ENCODE results near the gene UBXN6.

The UBXN6 gene

DNA sequence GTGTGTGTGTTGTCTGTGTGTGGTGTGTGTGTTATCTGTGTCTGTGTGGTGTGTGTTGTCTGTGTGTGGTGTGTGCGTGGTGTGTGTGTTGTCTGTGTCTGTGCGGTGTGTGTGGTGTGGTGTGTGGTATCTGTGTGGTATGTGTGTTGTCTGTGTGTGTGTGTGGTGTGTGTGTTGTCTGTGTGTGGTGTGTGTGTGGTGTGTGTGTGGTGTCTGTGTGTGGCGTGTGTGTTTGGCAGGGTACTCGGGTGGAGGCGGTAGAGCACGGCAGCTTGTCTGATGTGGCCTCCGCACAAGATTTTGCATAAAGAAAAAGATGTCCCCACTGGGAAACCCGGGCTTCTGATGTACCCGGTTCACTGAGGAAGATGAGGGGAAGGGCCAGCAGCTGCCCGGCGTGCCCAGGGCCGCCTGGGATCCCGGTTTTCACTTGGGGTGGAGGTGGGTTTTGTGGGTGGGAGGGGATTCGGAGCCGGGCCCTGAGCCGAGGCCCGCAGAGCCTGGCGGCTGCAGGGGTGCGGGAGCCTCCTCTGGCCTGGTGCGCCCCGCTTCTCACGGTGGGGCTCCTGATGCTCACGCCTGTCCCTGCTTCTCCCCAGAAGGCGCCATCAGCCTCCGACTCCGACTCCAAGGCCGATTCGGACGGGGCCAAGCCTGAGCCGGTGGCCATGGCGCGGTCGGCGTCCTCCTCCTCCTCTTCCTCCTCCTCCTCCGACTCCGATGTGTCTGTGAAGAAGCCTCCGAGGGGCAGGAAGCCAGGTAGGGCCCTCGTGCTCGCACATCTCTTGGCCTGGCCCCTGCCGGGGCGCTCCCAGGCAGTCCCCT, 35.7 kb upstream of the UBXN6 start:
- no peak for DNase-seq

DNA sequence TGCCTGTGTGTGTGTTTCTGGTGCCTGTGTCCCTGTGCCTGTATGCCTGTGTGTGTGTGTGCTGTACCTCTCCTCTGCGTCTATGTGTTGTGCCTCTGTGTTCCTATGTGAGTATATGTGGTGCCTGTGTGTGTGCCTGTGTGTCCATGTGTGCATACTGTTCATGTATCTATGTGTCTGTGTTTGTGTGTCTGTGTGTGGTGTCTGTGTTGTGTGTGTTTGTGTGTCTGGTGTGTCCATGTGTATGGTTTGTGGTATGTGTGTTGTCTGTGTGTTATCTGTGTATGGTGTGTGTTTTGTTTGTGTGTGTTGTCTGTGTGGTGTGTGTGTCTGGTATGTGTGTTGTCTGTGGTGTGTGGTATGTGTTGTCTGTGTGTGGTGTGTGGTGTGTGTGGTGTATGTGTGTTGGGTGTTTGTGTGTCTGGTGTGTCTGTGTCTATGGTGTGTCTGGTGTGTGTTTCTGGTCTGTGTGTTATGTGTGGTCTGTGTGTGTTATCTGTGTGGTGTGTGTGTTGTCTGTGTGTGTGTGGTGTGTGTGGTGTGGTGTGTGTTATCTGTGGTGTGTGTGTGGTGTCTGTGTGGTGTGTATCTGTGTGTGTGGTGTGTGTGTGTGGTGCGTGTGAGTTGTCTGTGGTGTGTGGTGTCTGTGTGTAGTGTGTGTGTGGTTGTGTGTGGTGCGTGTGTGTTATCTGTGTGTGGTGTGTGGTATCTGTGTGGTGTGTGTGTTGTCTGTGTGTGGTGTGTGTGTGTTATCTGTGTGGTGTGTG, 34.9 kb upstream of the UBXN6 start:
- DNase-seq: no peak

DNA sequence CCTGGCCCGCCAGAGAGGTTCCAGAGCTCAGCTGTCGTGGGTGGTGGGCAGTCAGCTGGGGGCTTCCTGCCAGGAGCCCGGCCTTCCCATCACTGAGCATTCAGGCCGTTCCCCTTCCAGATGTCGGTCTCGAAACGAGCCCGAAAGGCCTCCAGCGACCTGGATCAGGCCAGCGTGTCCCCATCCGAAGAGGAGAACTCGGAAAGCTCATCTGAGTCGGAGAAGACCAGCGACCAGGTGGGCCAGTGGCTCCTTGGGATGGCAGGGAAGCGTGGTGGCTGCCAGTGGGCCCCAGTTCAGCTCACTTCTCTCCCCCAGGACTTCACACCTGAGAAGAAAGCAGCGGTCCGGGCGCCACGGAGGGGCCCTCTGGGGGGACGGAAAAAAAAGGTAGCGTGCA, 33.9 kb upstream of the UBXN6 start:
- no peak for DNase-seq

DNA sequence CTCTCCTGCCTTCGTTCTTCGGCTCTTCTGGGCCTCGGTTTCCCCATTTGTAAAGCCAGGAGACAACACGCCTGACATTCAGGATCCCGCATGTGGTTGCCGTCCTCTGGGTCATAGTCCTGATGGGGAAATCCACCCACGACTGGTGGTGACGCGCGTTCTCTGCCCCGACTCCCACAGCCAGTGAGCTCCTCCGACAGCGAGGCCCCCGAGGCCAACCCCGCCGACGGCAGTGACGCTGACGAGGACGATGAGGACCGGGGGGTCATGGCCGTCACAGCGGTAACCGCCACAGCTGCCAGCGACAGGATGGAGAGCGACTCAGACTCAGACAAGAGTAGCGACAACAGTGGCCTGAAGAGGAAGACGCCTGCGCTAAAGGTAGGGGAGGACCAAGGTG, 30.9 kb upstream of the UBXN6 start:
- no peak for DNase-seq

DNA sequence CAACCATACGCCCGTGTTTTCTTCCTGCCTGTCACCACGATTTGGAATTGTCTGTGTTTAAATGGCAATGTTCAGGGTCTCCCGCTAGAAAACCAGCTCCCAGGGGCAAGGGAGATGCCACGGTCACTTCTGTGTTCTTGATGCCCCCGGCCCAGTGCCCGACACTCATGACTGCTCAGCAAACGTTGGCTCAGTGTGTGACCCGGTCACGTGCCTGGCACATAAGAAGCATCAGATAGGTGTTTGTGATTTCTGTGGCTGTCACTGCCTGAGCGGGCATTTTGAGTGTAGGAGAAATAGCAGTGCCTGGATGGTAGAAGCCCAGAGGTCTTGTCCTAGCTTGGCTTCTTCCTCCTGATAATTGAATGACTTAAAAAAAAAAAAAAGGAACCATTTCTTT, 30.0 kb upstream of the UBXN6 start:
- no peak for DNase-seq

DNA sequence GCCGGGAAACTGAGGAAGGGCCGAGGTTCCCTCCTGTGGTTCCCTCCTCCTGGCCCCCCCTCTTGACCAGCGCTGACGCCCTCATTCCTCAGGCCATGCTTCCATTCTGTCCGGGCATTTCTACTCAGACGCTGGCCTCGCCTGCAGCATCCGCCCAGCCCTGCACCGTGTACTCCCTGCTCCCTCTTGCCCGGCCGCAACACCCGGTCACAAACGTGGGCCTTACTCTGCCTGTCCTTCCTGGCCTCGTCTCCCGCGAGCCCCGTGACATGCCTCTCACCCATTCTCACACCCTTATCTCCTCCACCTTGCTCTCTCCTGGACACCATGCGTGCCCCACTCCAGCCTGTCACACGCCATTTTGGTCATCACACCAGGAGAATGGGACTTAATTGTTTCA, 25.8 kb upstream of the UBXN6 start:
- DNase-seq: no peak

DNA sequence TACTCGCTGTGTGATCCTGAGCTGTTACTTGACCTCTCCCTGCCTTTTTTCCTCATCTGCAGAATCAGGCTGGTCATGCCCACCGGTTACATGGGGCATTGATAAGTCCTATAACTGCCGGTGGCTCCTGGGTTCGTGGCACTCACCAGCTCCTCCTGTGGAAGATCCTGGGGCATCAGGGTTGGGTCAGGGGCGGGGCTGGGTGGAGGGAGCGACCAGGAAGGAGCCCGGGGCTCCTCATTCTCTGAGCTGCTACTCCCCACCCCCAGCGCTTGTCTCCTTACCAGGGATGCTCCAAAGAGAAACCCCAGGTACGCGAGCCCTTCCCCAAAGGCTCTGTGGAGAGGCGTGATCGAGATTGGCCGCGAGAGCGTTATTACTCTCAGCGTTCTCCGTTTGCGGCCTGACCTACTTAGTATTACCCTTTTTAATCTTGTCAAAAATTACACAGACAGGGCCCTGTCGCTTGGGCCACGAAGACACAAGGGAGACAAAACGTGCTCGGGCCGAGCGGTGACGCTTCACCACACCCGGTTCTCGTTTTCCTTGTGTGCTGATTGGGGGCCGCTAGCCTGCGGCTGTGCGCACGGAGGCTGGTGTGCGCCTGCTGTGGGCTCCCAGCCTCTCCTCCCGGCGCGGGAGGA, 25.2 kb upstream of the UBXN6 start:
- DNase-seq: no peak

DNA sequence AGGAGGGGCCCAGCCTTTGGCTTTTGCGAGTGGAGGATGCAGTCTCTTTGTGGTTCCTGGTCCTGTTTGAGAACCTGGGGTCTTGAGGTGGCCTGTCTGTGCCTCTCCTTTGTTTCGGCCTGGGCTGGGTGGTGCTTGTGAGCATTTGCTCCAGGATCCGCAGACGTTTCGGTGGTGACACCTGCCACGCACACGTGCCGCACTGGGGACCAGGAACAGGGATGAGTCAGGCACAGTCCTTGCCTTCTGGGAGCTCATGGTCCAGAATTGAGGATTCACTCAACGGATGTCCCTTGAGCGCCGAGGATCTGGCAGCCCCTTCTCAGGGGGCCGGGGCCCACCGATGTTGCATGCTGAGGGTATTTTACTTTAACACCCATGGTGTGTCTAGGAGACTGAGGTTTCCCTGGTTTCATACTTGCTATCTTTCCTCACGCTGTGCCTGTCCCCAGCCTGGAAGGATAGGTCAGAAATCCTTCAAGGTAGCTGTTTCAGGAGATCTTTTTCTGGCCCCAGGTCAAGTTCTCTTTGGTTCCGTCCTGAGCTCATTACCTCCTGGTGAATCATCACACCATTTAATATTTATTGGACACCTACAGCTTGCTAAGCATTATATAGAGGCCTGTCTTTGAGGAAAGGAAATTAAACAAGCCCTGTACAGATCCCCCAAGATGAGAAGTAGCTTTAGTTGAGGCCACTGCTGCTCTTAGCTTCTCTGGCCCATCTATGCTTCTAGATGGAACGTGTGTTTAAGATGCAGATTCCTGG, 19.6 kb upstream of the UBXN6 start:
- no peak for DNase-seq

DNA sequence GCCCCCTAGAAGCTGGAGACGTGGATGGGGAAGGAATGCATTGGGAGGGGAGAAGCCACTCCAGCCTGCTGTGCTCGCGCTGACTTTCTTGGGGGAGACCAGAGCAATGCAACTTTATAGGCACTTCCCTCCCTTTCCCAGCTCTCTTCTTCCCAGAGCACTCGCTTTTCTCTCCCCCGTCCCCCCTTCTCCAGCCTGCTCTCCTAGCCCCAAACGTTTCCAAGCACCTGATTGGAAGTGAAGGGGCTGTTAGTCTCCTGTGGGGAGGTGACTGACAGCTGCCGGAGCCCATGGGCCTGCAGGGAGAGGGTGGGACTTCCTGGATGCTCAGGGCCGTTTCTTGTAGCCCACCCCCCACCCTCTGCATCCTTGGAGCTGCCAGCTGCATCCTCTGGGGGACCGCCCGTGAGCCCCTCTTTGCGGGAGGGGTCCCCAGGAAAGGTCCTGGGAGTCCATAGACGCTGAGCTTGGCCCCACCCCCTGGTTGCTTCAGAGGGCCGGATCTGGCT, 17.0 kb upstream of the UBXN6 start:
- peak in 1 of 2 donors; percentile 35 for DNase-seq

DNA sequence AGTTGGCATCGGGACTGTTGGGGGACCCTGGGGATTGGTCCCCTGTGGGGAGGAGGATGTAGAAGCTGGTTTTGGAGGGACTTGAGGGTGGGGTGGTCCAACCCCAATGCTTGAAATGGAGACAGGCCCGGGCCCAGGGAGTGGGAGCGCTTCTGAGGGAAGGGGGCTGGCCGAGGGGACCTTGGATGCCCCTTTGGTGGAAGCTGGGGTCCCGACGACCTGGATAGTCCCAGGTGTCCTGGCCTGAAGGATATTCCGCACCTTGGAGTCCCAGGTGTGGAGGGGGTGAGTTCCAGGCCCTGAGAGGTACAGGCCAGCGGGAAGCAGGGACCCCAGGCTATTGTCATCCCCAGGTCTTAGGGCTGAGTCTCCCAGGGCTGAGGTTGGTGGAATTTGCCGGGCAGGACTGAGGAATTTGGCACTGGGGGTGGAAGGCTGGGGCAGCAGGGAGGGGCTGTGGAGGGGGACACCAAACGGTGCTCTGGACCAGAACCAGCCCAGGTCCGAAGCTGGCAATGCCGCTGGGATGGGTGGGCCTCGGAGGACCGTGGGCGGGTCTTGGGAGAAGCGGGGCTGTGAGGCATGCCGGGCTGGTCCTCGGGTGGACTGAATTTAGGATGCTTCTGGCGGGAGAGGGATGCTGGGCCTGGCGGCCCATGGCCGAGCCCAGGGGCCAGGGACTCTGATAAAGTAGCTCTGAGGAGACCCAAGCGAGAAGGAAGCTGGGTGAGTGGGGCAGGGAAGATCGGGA, 16.3 kb upstream of the UBXN6 start:
- DNase-seq: no peak

DNA sequence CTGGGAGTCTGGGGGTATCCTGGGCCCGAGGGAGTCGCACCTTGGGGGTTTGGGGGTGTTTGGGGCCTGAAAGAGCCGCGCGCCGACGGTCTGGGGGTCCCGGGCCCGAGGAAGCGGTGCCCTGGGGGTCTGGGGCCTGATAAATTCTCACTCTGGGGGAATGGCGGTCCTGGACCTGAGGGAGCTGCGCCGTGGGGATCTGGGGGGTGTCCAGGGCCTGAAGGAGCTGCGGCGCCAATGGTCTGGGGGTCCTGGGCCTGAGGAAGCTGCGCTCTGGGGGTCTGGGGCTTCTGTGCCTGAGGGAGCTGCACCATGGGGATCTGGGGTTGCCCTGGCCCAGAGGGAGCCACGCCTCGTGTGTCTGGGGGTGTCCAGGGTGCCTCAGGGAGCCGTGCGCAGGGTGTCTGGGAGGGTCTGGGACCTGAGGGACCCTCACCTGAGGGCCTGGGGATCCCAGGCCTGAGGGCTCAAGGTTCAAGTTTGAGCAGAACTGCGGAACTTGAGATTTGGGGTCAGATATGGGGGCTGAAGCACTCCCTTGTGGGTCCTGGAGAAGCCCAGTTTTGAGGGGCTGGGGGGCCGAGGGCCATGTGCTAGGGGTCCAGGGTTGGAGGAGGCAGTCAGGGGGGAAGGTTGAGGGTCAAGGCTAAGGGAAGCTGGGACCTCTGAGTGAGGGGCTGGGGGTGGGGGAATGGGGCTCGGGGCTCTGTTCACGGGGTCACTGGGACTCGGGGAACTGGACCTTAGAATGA, 15.6 kb upstream of the UBXN6 start:
- no peak for DNase-seq

DNA sequence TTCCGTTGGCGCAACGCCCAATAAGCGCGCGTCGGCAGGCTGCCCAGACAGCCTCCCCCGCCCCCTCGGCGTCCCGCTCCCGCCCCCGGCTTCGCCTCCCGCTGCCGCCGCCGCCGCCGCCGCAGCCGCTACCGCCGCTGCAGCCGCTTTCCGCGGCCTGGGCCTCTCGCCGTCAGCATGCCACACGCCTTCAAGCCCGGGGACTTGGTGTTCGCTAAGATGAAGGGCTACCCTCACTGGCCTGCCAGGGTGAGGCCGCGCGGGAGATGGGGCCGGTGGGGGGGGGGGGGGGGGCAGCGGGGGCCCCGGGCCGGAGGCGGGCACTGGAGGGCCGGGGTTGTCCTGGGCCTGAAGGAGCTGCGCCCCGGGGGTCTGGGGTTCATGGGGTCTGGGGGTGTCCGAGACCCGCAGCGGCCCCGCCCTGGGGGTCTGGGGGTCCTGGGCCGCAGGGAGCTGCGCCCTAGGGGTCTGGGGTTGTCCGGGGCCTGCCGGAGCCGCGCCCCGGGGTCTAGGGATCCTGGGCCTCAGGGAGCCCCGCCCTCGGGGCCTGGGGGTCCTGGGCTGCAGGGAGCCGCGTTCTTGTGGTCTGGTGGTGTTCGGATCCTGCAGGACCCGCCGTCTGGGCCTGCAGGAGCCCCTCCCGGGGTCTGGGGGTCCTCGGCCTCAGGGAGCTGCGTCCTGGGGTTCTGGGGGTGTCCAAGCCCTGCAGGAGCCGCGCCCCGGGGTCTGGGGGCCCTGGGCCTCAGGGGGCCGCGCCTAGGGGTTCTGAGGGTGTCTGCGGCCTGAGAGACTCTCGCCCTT, 14.8 kb upstream of the UBXN6 start, which contains the start of gene HDGFL2:
HDGFL2 (plus strand) TSS at position 124 of the 801 bp plus-strand sequence; CDS start at position 178, 54 bp downstream.
- DNase-seq: peak in 1 of 2 donors; percentile 96

DNA sequence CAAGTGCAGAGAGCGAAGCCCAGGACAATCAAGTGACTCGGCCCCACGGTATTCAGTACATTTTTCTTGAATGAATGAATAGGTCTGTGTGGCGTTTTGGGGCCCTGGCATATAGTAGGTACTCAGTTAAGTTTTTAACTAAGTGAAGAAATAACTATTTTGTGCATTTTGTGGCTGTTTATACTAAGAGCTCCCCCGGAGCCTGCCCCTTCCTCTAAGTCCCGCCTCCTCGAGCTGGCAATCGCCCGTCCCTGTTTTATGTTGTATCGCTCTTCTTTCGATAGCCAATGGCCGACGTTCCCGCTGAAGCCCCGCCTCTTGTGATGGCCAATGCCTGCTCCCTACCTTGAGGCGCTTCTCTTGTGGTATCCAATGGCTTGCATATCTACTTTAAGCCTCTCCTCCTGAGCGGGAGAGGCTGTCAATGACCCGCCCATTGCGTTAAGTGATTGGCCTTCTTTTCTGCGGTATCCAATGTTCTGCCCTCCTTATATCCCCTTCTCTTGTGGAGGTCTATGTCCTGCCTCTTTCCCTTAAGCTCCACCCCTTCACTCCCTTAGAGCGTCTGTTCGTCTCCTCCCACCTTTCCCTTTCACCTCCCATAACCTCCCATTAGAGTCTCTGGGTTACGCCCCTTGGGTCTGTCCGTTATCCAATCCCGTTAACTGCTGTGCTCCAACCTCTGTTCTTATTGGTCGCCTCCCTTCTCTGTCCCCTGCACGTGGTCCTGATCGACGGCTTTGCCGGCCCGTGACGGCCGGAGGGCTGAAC, 14.0 kb upstream of the UBXN6 start:
- peak; percentile 96 to 97 for DNase-seq

DNA sequence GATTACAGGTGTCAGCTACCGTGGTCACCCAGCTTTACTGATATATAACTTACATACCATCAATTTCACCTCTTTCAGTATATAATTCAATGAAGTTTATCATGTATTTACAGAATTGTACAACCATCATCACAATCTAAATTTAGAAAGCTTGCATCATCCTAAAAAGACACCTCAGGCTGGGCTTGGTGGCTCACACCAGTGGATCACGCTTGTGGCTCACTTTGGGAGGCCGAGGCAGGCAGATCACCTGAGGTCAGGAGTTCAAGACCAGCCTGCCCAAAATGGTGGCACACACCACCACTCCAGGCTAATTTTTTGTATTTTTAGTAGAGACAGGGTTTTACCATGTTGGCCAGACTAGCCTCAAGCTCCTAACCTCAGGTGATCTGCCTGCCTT, 10.2 kb upstream of the UBXN6 start:
- no peak for DNase-seq

DNA sequence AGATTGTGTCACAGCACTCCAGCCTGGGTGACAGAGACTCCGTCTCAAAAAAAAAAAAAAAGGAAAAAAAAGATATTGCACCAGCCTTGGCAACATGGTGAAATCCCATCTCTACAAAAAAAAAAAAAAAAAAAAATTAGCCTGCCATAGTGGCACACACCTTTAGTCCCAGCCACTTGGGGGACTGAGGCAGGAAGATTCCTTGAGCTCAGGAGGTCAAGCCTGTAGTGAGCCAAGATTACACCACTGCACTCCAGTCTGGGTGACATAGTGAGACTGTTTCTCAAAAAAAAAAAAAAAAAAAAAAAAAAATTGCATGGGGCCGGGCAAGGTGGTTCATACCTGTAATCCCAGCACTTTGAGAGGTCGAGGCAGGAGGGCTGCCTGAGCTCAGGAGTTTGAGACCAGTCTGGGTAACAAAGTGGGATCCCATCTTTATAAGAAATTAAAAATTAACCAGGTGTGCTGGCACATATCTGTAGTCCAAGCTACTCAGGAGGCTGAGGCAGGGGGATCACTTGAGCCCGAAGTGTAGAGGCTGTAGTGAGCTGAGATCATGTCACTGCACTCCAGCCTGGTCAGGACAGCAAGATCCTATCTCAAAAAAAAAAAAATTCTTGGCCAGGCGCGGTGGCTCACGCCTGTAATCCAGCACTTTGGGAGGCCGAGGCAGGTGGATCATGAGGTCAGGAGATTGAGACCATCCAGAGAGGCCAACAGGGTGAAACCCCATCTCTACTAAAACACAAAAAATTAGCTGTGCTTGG, 7.4 kb upstream of the UBXN6 start:
- no peak for DNase-seq

DNA sequence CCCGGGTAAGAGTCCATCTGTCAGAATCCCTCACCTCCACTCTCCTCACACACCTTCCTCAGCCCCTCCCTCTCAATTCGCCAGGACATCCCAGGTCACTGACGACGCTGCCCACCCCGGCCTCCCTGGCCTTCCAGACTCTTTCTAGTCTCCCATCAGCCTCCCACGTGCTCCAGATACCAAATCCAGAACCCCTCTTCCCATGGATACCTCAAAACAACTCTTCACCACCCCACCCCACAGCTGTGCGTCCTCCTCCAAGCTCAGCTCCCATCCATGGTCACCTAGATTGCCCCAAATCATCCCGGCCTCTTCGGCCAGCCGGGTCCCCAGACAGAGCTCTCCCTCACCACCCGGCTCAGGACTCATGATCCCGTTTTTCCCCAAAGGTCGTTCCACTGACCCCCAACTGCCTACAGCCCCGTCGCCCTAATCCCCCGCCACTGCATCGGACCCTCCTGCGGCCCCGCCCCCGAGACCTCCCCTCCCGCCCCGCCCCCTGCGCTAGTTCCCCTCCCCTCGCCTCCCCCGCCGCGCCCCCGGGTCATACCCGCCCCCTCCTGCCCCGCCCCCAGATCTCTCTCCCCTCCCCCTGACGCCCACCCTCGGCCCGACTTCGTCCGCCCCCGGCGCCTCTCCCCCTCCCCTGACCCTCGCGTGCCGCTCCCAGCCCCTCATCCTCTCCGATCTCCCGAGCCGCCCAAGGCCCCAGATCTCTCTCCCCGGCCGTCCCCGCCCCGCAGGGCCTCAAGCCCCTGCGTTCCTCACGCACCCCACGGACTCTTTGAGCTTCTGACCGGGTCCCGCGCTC, 546 bp downstream of the UBXN6 start:
- peak in 1 of 2 donors; percentile 51 for DNase-seq

DNA sequence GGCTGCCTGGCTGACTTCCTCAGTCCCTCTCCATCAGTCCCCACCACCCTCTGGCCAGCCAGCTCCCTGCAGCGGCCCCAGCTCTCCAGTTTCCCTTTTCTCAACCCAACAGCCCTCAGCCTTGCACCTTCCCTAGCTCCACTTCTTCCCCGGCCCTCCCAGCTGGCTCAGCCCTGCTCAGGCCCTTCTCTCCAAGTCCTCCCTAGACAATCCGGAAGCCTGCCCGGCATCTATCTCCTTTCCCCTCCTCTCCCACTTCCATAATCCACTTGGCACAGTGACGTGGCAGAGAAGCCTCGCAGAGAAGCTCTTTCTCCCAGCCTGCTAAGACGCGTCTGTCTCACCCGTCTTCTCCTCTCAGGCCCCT, 1.1 kb downstream of the UBXN6 start:
- DNase-seq: no peak
